ENCODE data around the gene REEP1.

Gene REEP1

GRCh38 chr2:86305195-86305914 is 32.1 kb downstream of the REEP1 start:
- H3K4me3 ChIP-seq (ENCODE audit: control insufficient read depth, low read depth, low read length) = no peak overlapping the region
- no peak for TF ChIP-seq CTCF (conservative IDR thresholded peaks at IDR 0.05; ENCODE audit: control insufficient read depth, insufficient read depth, low read depth, low read length)
- DNase-seq (ENCODE audit: low read depth) = no peak

- DNase-seq (ENCODE audit: low read depth) = no peak
- H3K4me3 ChIP-seq (ENCODE audit: control insufficient read depth, low read depth, low read length) = no peak overlapping the region
- TF ChIP-seq CTCF (conservative IDR thresholded peaks at IDR 0.05; ENCODE audit: control insufficient read depth, insufficient read depth, low read depth, low read length) = no peak
Observed at GRCh38 chr2:86304416-86304815, 33.0 kb downstream of the REEP1 start.

- H3K4me3 ChIP-seq (ENCODE audit: control insufficient read depth, low read depth, low read length) = no peak overlapping the region
- no peak for TF ChIP-seq CTCF (conservative IDR thresholded peaks at IDR 0.05; ENCODE audit: control insufficient read depth, insufficient read depth, low read depth, low read length)
- peak; percentile 27 for DNase-seq (ENCODE audit: low read depth)
Observed at GRCh38 chr2:86302320-86302719, 35.1 kb downstream of the REEP1 start.

GRCh38 chr2:86301711-86302202 is 35.7 kb downstream of the REEP1 start:
- H3K4me3 ChIP-seq (ENCODE audit: control insufficient read depth, low read depth, low read length) = no peak overlapping the region
- no peak for TF ChIP-seq CTCF (conservative IDR thresholded peaks at IDR 0.05; ENCODE audit: control insufficient read depth, insufficient read depth, low read depth, low read length)
- peak; percentile 85 for DNase-seq (ENCODE audit: low read depth)

GRCh38 chr2:86301009-86301408 is 36.4 kb downstream of the REEP1 start:
- TF ChIP-seq CTCF (conservative IDR thresholded peaks at IDR 0.05; ENCODE audit: control insufficient read depth, insufficient read depth, low read depth, low read length) = no peak
- DNase-seq (ENCODE audit: low read depth) = no peak
- H3K4me3 ChIP-seq (ENCODE audit: control insufficient read depth, low read depth, low read length) = no peak overlapping the region

GRCh38 chr2:86300496-86300895 is 36.9 kb downstream of the REEP1 start:
- peak; percentile 20 for DNase-seq (ENCODE audit: low read depth)
- H3K4me3 ChIP-seq (ENCODE audit: control insufficient read depth, low read depth, low read length) = no peak overlapping the region
- TF ChIP-seq CTCF (conservative IDR thresholded peaks at IDR 0.05; ENCODE audit: control insufficient read depth, insufficient read depth, low read depth, low read length) = no peak
